GM13977 (cell line): ENCODE results near the gene EDIL3.

ENCODE experiments used
- DNase-seq: peaks from one replicate; pipeline ENCODE4 v3.0.0; 2012; ENCODE audit warnings: low spot score
- CTCF ChIP-seq: IDR thresholded peaks from 2 replicates; pipeline ENCODE4 v1.5.1; 2012; ENCODE audit warnings: mild to moderate bottlenecking, control low read depth; ENCODE audit not compliant: insufficient read depth; ENCODE audit errors: extremely low read depth, missing control alignments
- in situ Hi-C: fragments of 300-500 bp; cut with MboI; formaldehyde crosslinking; loops from one replicate; pipeline ENCODE4 v1.12.0; 2022; ENCODE audit warnings: low sequenced_read_pairs, low pct_unique_long_range_greater_than_20kb, mixed read lengths, inconsistent platforms; ENCODE audit not compliant: unreplicated experiment

The EDIL3 gene

GRCh38 chr5:84017523-84018172 is 367.0 kb downstream of the EDIL3 start:
- in situ Hi-C loops, result no loop called here
- no peak for TF ChIP-seq CTCF
- no peak for DNase-seq

GRCh38 chr5:84016085-84016484 is 368.6 kb downstream of the EDIL3 start:
- in situ Hi-C loops, result no loop called here
- no peak for DNase-seq
- TF ChIP-seq CTCF, result no peak

- no peak for TF ChIP-seq CTCF
- no peak for DNase-seq
These were observed 369.7 kb downstream of the EDIL3 start for GRCh38 chr5:84014966-84015365.

GRCh38 chr5:83993803-83994202 is 390.9 kb downstream of the EDIL3 start:
- DNase-seq, result no peak
- TF ChIP-seq CTCF, result no peak
- in situ Hi-C loops, result no loop called here

More at GRCh38 chr5:84014966-84015365, 369.7 kb downstream of the EDIL3 start:
- in situ Hi-C loops, result no loop called here

- no peak for TF ChIP-seq CTCF
- no peak for DNase-seq
- in situ Hi-C loops, result no loop called here
These were observed 393.0 kb downstream of the EDIL3 start for GRCh38 chr5:83991566-83992224.

- no peak for TF ChIP-seq CTCF
- DNase-seq, result no peak
- in situ Hi-C loops, result no loop called here
These were observed 396.4 kb downstream of the EDIL3 start for GRCh38 chr5:83988293-83988685.
